IPS-NIHi7 (cell line): ENCODE data around the gene BCCIP.

Experiments
- DNase-seq: peaks from one replicate; pipeline ENCODE4 v3.0.0; 2012; ENCODE audit warnings: mixed read lengths; ENCODE audit errors: extremely low spot score

The BCCIP gene

DNA sequence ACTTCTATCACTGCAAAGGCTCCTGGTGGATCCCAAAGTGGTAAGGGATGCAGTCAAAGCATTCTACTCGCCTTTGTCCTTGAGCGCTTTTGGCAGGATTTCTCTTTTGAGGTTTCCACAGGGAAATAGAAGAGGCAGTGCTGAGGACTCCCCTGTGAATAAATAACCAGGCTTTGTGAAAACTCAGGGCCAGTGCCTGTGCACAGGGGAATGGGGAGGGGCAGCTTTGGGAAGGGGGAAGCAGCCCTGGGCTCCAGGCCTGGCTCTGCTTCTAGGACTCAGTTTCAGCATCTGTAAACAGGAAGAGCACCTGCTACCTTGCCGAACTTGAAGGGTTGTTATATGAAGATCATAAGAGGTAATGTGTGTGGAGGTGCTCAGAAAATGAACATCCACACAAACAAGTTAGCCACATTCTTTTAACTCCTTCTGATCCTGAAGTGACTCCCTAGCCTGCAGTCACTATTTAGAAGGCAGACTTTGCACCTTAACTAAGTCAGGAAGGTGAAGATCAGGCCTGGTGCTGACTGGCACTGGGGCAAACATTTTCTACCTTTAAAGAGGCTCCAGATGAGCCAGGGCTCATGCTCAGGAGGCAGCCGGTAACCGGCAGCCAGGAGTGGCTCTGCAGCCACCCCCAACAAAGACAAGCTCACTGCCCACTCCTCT lies 25.2 kb upstream of the BCCIP start:
- no peak for DNase-seq

DNA sequence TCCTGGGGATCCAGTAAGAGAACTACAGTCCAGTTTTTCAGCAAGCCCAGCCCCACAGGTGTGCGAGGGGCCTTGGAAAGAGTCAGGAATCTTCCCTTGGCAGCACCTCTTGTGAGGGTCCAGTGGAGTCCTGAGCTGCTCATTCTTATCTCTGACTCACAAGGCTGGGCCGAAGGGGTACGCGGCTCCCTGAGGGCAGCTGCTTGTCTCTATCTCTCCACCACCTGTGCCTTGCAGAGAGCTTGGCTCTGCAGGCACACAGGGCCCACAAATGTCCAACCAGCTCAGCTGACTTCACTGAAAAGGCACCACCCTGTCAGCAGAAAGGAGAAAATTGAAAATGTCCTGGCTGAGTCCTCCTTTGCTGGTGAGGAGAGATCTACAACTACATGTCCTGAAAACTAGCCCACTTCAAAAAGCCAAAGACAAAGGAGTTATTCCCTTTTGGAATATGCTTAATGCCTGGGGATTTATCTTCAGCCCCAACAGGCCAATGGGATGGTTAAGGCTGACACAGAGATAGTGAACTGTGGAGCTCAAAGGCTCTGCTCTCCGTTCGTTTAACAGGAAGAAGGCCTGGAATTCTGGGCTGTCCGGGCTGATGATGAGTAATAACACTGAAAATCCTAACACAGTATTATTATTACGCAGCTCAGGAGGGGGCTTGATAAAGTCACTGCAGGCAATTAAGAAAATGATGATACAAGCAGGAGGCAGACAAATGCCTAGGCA lies 23.7 kb upstream of the BCCIP start:
- no peak for DNase-seq

DNA sequence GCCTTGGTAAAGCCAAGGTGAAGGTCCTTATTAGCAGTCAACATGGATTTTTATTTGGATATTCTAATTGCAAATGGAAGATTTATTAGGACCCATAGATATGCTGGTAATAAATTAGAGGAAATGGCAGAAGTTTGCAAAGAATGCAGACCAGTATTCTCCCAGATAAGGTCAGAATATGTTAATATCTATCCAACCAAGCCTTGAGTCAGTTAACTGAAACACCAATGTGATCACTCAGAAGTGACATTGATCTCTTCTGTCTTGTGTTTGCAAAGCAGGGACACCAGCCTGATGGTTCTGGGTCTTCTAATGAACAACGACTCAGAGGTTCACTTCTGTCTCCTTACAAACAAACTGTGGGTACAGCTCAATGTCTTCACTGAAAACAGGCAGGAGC lies 21.8 kb upstream of the BCCIP start:
- DNase-seq = no peak

DNA sequence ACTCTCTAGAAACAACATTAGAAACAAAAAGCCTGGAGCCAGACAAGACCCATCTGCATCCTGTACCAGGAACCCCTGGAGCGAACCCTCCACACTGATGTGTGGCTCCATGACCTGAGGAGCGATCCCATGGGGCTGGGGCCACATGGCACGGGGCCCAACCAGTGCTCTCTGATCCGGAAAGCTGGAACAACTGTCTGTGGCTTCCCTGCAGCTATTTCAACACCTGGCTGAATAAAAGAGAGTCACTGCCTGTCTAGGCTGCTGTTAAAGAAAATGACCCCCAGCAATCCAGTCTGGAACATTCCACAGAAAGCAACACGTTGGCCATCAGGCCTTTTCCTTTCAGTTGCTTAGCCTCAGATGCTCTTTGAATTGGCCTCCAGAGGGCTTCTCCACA lies 21.2 kb upstream of the BCCIP start:
- no peak for DNase-seq

DNA sequence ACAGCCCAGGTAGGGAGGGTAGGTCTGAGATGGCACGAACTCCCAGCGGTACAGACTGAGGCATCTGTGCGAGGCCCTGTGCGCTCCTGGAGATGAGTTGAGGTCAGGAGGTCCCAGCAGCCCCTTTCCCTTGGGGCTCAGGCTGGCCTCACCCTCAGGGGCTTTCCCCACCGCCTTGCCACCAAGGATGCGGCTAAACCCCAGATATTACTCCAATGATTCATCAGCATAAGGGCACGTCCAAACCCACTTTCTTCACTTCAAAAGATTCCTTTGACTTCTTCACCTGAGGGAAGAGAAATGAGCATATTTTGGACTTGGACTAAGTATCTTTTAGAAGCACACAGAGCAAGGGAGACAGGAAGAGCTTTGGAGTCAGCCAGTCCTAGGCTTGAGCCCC lies 20.6 kb upstream of the BCCIP start:
- DNase-seq = no peak

DNA sequence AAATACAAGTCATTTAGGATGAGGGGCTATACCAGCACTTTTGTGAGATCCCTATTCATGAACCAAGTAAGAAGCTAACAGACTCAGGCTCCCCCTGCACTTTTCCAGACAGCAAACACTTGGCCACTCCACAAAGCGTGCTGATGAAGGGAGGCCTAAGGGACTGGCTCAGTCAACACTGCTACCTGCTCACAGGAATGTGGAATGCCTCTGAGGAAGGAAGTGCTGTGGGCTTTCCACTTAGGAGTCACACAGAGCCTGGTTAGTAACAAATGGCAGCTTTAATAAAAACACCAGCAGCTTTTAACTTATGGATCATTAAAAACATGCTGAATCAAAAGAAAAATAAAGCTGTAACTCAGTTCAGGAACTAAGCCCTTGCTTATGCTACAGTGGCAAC lies 15.3 kb upstream of the BCCIP start:
- no peak for DNase-seq

DNA sequence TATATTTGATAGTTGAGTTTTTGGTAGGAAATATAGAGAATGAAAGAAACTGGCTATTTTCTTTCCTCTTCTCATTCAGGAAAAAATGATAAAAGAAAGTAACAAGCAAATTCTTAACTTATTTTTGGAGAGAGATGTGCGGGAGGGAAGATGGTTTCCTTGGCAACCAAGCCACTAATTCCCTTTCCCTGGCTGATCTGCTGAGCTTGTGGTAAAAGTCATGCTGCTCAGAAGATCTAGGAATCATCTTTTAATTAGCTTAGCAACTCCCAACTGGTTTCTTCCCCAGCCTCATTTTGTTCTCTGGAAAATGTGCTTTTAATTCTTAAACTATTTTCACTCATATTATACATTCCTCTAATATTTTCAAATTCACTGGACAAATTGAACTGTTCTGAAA lies 12.1 kb upstream of the BCCIP start:
- no peak for DNase-seq

DNA sequence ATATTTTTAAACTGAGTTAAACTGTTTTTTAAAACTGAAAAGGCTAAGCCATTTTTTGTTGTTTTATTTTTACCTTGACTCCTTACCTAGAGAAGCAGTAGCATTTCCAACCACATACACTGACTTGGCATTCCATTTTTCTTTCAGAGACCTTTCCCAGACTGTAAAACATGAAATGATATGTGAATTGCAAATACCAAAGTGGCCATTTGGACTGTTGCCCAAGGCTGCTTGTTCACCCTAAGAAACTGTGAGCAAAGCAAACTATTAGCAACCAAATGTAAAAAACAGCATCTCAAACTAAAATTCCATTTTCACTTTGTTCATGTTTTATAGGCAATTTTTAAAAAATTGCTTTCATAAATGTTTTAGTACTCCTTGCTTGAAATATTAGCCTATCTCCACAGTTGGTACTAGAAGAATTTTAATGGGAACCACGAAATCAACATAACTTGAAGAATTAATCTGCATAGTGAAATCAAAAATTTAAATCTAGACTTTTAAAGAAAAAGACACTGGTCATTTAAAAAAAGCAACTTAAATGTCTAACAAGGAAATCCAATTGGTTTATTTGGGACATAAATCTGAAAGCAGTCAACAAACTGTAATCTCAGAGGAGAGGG lies 11.1 kb upstream of the BCCIP start:
- DNase-seq = no peak

DNA sequence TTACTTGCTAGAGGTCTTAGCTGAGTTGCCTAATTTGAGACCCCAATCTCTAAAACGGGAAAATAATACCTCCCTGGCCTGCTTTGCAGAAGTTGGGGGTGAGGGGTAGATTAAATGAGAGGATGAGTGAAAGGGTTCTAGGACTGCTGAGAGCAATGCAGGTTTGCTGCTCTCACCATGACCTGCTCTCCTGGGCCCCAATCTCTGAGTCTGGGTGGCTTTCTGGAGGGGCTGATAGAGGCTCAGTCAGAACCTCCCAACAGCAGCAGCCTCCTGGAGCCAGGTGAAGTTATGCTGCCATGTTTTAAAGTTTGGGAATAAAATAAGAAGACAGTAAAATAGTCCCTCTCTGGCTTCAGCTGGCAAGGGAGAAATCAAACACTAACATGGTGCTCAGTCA lies 7.6 kb upstream of the BCCIP start:
- no peak for DNase-seq

DNA sequence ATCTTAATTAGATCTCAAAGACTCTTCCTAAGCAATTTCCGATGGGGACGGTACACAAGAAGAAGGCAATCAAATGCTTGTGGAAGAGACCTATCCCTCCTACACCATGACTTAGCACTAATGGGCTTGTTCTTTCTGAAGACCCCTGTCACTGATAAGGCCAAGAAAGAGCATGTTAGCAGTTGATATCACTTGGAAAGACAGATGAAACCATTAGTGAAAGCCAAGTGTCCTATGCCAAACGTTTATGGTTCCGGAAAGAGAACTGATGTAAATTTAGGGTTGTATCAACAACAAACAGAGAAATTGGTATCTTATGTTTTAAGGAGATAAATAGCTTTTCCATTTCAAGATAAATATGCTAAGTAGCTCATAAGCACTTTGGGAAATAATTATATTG lies 6.8 kb upstream of the BCCIP start:
- DNase-seq = no peak

DNA sequence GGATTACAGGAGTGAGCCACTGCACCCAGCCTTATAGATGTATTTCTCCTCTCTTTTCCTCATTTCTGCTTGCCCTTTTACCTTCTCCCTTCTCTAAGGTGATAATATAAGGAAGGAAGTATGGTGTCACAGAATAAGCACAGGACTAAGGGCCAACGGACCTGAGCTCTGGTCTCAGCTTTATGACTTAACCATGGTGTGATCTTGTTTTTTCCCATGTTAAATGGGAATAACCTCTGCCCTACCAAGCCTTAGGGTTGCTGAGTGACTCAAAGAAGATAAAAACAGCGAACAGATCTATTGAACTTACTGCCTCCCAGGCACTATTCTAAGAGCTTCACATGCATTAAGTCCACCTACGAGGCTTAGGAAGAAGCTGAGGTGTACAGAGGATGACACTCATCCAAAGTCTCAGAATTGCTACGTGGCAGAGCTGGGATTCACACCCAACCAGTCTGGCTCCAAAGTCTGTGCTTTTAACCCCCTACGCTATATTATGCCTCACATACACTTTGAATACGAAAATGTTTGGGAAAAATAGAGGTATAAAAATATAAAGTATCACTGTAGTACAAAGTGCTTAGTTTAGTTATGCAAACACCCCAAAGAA lies 5.9 kb upstream of the BCCIP start:
- no peak for DNase-seq

DNA sequence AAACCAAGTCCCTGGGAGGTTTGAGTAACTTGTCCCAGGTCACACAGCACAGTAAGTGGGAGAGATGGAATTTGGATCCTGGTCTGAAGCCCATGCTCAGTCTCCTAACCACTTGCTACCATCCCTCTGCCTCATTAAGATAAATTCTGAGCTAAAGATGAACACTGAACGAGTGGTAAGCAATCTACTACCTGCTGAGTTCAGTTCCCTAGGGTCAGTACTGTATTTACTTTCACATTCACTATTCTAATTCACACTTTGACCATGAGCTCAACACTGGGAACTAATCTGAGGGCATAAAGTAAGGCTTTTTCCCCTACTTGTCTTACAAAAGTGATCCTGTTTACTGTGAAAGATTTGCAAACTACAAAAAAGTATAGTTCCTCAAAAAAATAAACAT lies 2.6 kb upstream of the BCCIP start:
- DNase-seq = no peak

DNA sequence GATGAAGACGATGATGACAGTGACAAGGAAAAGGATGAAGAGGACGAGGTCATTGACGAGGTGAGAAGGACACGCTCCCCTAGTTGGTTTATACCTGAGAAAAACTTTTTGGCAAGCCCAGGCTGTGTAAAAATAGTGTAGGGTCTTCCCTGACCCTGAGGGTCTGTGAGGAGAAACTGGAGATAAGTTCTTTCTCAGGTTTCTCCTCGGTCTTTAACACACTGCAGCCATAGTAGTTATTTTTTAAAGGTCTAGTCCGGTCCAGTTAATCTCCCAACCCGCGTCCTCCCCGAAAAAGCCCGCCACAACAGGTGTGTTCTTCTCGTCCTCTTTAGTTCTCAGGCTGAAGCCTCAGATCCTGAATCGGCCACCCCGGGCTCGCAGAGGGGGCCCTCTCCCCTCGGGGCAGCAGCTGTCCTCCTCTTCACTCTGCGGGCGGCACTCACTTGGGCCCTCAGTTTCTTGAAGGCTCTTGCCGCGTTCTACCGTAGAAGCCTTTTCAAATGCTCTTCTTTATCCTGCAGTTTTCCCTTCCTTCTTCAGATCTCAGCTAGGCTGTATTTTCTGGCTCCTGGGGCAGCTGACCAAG lies 411 bp downstream of the BCCIP start:
- DNase-seq = no peak

DNA sequence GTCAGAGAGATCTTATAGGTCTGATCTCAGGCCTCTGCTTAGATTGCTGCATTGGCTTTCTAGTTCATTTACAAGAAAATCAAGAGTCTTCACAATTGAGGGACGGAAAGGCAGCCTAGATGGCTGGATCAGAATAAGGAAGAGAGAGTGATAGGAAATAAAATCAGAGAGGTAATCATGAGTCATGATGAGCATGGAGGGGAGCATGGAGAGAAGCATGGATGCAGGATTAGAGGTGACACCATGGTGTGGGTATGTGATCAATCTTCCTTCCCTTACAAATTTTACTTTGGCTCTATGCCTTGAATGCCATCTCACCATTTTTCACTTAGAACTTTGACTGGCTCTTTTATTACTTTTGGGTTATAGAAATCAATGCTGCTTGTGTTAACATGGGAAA lies 1.4 kb downstream of the BCCIP start:
- no peak for DNase-seq

DNA sequence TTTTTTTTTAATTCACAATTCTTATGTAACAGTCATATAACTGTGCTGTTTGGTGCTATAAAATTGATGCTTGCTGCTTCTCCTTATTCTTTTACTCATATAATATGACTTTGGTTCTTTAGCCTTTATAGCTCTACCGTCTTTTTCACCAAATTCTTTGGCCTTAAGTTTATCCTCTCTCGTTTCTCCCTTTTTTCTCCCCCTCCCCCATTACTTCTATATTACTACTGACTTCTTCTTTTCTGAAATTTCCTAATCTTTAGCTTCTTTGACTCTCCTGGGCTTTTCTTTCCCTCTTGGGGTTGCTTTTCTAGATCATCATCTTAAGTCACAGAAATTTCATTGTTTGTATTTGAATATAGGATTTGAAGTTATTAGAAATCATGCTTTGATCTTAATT lies 3.8 kb downstream of the BCCIP start:
- DNase-seq = no peak

DNA sequence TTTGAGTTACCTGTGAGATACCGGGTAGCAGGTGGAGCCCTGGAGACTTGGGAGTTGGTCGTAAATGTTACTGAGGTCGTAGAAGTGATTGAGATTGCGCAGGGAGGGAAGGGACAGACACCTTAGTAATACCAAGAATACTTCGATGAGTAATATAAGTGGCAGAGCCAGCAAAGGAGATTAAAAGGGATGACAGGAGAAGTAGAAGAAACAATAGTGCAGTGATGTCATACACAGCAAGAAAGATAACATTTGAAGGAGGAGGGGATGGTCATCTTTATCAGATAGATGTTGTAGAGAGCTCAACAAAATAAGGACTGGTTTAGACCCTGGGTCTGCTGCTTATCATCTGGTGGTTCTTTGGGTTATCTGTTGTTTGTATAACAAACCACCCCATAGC lies 5.0 kb downstream of the BCCIP start:
- DNase-seq = no peak

DNA sequence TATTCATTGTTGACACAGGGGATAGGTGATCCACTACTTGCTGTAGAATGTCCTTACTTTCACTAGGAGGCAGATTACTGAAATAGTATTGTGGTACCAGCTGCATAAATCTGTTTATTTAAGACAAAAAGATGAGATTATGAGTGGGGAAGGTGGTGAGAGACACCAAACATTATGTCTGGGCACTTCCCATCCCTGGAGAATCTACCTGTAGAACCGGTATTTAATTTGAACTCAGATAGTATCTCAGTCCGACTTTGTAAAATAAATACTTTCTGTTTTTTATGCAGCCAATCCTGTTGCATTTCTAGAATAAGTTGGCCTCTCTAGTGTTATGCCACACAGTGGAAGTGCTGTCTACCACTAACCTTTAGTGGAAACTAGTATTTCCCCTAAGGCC lies 13.4 kb downstream of the BCCIP start:
- DNase-seq = no peak

DNA sequence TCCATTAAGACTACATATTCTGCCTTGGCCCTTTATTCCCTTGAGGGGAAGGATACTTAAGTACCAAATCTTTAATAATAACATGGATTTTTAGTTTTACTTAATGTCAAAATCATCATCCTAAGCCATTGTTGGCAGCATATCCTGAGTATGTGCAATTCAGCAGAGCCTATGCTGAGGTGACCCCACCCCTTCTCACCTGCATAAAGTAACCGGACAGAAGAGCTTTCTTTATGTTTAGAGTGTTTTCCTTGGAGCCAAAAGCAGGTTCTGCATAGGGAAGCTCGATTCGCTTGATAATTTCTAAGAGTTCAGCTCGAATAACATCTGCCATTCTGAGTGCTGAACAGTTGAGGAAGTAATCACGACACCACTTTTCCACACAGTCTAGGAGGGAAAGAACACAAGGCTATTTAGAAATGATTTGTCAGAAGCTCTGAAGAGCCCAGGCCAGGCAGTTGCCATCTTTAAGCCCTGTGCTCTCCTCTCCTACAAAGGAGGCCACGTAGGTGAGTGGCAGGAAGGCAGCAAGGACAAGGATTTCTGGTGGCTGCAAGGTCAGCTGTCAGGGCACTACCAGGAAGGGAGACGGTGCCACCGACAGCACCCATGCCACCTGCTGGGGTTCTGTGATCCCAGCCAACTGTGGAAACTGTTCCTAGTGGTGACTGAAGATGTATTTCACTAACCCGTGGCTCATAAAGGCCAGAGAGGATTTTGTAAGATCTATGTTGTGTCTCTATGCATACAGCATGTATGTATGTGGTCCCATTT lies 15.6 kb downstream of the BCCIP start:
- no peak for DNase-seq

DNA sequence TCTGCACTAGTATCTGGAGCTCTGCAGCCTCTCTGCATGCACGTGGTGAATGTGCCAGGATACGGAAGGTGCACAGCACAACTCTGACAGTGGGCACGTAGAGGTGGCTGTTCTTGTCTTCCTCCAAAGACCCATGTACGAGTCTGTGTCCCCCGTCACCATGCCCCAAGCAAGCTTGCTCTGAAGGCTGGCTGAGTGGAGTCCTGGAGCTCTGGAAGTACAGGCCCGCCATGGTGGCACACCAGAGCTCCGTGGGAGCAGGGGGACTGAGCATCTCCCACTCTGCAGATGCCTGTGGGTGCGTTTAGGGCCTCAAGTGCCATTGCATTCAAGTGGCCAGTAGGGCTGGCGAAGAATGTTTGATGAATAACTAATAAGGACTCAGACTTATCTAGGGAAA lies 17.1 kb downstream of the BCCIP start:
- DNase-seq = no peak

DNA sequence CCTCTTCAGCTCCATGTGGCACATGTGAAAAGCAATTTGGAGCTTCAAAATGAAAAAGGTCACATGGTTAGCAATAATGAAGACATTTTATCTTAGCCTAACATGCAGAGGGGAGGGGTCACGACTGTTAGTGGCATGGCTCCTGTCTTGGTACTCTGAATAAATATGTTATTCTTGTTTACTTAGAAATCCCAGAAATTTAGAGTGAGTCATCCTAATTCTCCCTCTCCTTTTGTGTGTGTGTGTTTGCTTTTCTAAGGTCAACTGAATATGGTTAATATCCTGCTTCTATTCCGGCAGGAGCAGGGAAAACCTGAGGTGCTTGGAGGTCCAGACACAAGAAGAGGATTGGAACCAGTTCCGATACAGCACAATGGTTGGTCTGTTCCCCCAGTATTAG lies 17.6 kb downstream of the BCCIP start:
- no peak for DNase-seq

DNA sequence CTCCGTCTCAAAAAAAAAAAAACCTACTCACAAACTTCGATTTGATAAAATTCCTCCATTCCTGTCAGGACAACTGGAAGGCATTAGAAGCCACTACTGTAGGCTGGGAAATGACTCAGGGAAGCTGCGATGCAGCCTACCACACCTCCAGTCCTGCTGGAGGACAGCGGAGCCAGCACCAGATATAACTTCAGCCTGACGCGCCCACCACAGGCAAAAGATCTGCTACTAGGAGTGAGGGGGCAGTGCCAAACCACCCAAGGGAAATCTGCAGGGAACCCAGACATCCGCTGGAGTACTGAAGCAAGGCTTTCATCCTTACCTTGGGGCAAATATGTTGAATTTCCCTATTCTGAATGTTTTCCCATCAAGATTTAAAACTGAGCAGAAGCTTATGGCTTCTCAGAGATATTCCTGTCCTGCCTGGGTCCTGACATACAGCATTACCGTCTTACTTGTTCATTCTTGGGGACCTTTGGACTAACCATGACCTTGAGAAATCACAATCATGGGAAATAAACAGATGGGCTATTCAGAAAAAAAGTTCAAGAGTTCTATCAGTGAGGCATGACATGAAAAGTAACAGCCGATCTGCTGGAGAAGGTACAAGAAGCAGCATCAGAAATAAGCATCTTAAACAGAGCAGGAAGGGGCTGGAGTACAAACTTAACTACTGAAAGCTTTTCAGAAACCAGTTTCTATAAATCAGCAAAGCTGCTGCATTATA lies 20.4 kb downstream of the BCCIP start:
- DNase-seq = no peak
